HG03575 (cell line): Measurements from ENCODE around the gene KIAA1210.
"Not testable (repeated sequence)": the region's sequence is repeated elsewhere in the genome, so short reads cannot be mapped to it uniquely, and the experiment has no call there.

ENCODE experiments used
- ATAC-seq: cut with Tn5 transposase; IDR thresholded peaks from one replicate; pipeline ENCODE4 v1.9.1; 2021; ENCODE audit not compliant: unreplicated experiment, insufficient number of reproducible peaks, low FRiP score; ENCODE audit errors: extremely low read depth

Gene KIAA1210

DNA sequence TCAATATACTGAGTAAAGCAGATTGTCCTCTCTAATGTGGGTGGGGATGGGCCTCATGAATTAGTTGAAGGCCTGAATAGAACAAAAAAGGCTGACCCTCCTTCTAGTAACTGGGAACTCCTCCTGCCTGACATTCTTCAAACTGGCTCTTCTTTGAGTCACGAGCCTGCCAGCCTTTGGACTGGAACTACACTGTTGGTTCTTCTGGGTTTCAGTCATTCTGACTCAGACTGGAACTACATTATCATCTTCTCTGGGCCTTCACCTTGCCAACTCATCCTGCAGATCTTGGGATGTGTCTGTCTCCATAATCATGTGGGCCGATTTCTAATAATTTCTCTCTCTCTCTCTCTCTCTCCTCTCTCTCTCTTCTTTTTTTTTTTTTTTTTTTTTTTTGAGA, 81.7 kb downstream of the KIAA1210 start:
- ATAC-seq: no peak

DNA sequence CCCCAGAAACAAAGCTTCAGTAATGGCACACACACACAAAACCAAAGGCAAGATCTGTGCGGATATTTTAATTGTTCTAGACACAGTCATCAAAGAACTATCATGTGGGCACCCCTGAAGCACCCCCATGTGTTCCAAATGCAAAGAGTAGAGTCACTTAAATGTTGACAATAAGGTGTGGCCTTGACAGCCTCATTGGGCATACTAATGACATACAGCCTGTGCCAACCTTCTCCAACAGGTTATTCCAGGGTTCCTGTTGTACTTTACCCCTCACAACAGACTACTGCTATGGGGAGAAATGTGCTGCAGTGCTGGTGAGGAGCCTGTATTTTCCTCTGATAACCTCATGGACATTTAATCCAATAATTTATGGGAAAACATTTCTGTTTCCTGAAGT, 84.6 kb downstream of the KIAA1210 start:
- ATAC-seq: no peak

DNA sequence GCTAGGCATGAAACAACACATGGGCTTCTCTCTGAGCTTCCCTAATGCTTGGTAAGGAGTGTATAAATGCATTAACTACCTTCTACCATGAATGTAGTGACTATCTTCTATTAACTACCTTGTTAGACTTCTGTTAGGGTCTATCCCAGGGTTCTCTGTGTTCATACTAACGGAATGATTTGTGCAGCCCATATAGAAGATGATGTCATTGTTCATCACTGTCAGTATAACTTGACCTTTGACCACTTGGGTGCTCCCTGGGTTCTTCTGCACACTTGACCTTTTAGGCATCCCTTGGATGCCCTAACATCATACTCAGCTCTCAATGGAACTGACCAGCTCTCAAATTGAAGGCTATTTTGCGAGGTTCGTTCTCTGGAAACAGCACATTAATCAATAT, 85.6 kb downstream of the KIAA1210 start:
- ATAC-seq: no peak

DNA sequence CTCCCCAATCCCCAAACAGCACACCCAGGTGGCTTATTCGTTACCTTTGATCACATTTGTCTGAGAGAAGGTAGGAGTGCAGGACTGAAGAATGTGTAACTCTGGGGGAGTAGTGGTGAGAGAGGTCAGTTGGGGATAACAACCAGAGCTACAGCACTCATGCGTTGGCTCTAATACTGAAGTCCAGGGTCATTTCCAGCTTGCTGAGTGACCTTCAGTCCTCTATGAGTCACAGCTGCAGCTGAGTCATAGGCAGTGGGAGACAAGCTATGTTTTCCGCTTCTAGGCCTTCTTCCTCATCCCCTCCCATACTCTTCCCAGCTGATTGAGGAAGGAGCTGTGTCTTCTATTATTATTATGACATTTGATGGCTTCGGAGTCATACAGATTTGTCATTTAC, 86.4 kb downstream of the KIAA1210 start:
- no peak for ATAC-seq

DNA sequence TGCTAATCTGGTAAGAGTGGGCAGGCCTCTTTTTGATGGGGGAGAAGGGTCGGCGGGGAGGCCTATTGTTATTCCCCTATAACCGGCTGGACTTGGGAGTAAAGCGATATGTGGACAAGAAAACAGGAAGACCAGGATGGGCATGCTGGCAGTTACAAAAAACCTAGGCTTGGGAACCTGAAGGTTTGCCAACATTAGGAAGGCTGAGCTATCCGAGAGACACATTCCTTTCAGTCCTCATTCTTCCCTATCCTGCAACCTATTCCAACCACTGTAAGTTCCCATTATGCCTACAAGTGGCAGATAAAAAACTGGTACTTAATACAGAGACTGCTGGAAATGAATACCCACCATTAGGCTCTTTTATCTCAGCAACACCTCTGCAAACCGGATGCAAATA, 87.2 kb downstream of the KIAA1210 start:
- no peak for ATAC-seq

- no peak for ATAC-seq
Observed at GRCh38 chrX:119036107-119037029, 91.2 kb downstream of the KIAA1210 start.

DNA sequence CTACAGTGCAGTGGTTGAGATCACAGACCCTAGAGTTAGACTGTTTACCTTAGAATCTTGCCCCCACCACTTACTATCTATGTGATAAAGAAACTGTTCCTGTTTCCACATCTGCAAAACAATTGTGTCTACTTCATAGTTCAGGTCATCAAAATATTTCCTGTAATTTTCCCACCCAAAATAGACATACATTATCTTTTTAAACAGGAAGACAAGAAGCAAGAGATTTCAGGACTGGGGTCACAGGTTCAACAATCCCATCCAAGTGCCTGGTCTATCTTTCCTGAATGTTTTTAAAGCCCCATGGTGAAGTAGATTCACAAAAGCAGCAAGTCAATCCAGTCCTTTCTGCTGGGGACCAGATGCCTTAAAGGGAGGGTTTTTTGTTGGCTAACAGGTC, 96.6 kb downstream of the KIAA1210 start:
- no peak for ATAC-seq

GRCh38 chrX:119029656-119030055, 98.0 kb downstream of the KIAA1210 start:
- not testable (repeated sequence) for ATAC-seq

DNA sequence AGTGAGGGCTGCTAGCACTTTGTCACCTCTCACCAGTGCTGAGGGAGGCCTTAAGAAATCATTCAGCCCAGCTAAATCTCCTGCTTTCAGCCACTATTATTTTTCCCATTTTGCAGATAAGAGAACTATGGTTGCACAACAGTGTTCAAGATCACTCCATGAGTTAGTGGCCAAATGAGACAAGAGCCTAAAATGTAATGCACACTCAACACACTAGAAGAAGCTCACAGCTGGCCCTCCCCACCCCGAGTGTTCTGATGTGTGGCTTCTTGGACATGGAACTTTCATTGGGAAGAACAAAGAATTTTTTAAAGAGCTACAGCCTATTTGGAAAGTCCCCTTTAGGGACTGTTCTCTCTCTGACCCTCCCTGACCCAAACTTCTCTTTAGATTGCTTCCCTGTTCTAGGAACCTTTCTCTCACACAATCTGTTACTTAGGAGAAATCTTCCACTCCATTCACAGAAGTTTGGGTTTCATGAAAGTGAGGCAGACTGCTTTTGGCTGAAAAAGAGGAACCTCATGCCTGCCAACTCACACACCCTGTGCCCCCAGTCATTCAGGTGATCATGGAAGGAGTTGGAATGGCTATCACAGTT, 98.8 kb downstream of the KIAA1210 start:
- ATAC-seq: no peak
